ENCODE data around the gene PLA2G10.

GRCh38 chr16:14632693-14633569 is 61.2 kb downstream of the PLA2G10 start, which contains the start of gene BFAR:
- TF ChIP-seq CTCF (IDR thresholded peaks at IDR 0.05) (no peak), POLR2A (IDR thresholded peaks at IDR 0.05) (peak; percentile 90)

All from testis (tissue), 2 donors.